Measurements from ENCODE around the gene TSHZ1.

The TSHZ1 gene

DNA sequence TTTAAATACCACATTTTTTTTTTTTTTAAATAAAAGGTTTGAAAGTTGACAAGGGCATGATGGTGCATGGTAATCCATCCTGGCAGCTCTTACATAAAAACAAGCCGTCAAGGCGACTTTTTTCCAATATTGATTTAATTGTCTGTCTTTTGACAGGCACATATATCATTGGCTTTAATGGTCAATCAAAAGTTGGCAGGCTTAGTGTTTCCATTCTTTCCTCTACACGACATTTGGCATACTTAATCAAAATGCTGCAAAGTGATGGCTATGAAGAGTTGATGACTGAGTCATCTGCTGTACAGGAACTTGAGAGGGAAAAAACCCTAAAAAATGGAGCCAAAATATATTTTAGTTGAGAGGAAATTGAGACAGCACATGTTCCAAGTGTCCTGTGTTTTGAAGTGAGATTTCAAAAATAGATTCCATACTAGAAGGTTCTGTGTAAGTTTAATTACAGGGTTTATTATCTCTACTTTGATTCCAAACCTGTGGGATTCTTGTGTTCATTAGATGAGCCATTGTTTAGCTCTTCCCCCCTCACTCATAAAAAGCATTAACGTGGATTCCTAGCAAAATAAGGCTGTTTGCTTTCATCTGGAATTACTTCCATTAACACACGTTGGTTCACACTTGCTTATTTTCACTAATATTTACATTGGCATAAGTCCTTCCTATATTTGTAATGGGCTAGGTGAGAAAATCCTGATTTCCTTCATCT is 3.2 kb downstream of the TSHZ1 start (continued):
- TF ChIP-seq, protein P1, sequence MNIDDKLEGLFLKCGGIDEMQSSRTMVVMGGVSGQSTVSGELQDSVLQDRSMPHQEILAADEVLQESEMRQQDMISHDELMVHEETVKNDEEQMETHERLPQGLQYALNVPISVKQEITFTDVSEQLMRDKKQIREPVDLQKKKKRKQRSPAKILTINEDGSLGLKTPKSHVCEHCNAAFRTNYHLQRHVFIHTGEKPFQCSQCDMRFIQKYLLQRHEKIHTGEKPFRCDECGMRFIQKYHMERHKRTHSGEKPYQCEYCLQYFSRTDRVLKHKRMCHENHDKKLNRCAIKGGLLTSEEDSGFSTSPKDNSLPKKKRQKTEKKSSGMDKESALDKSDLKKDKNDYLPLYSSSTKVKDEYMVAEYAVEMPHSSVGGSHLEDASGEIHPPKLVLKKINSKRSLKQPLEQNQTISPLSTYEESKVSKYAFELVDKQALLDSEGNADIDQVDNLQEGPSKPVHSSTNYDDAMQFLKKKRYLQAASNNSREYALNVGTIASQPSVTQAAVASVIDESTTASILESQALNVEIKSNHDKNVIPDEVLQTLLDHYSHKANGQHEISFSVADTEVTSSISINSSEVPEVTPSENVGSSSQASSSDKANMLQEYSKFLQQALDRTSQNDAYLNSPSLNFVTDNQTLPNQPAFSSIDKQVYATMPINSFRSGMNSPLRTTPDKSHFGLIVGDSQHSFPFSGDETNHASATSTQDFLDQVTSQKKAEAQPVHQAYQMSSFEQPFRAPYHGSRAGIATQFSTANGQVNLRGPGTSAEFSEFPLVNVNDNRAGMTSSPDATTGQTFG (tag by site-specific recombination; IDR thresholded peaks at IDR 0.05; ENCODE audit: borderline replicate concordance) = no peak
- TF ChIP-seq ZIC2 (tag by site-specific recombination; IDR thresholded peaks at IDR 0.05) = no peak
- TF ChIP-seq SCRT1 (tag by site-specific recombination; IDR thresholded peaks at IDR 0.05; ENCODE audit: borderline replicate concordance) = no peak
- no peak for TF ChIP-seq ZNF223 (tag by site-specific recombination; IDR thresholded peaks at IDR 0.05)
- TF ChIP-seq, protein P2, sequence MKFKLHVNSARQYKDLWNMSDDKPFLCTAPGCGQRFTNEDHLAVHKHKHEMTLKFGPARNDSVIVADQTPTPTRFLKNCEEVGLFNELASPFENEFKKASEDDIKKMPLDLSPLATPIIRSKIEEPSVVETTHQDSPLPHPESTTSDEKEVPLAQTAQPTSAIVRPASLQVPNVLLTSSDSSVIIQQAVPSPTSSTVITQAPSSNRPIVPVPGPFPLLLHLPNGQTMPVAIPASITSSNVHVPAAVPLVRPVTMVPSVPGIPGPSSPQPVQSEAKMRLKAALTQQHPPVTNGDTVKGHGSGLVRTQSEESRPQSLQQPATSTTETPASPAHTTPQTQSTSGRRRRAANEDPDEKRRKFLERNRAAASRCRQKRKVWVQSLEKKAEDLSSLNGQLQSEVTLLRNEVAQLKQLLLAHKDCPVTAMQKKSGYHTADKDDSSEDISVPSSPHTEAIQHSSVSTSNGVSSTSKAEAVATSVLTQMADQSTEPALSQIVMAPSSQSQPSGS (tag by site-specific recombination; IDR thresholded peaks at IDR 0.05; ENCODE audit: low read depth) = no peak
- no peak for TF ChIP-seq KLF8 (tag by site-specific recombination; IDR thresholded peaks at IDR 0.05)
- no peak for TF ChIP-seq ZNF677 (tag by site-specific recombination; IDR thresholded peaks at IDR 0.05)
- TF ChIP-seq ZNF768 (tag by site-specific recombination; IDR thresholded peaks at IDR 0.05) = no peak
- TF ChIP-seq PRDM4 (tag by site-specific recombination; IDR thresholded peaks at IDR 0.05) = peak; percentile 60
- no peak for TF ChIP-seq ZSCAN23 (tag by site-specific recombination; IDR thresholded peaks at IDR 0.05)
- TF ChIP-seq ZNF830 (tag by site-specific recombination; IDR thresholded peaks at IDR 0.05; ENCODE audit: low read depth) = no peak
- TF ChIP-seq ZFP69B (tag by site-specific recombination; IDR thresholded peaks at IDR 0.05) = no peak
- no peak for TF ChIP-seq ZNF266 (tag by site-specific recombination; IDR thresholded peaks at IDR 0.05; ENCODE audit: low read depth)
- TF ChIP-seq, protein P3, sequence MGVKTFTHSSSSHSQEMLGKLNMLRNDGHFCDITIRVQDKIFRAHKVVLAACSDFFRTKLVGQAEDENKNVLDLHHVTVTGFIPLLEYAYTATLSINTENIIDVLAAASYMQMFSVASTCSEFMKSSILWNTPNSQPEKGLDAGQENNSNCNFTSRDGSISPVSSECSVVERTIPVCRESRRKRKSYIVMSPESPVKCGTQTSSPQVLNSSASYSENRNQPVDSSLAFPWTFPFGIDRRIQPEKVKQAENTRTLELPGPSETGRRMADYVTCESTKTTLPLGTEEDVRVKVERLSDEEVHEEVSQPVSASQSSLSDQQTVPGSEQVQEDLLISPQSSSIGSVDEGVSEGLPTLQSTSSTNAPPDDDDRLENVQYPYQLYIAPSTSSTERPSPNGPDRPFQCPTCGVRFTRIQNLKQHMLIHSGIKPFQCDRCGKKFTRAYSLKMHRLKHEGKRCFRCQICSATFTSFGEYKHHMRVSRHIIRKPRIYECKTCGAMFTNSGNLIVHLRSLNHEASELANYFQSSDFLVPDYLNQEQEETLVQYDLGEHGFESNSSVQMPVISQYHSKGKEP (tag by site-specific recombination; IDR thresholded peaks at IDR 0.05) = peak; percentile 19; the same call in 1 of the 2 replicates
- TF ChIP-seq ZNF76 (tag by site-specific recombination; IDR thresholded peaks at IDR 0.05; ENCODE audit: borderline replicate concordance, low read depth) = no peak
- 0 out of 2 replicates have a peak, but pooled peaks have one; percentile 31 for TF ChIP-seq ZNF639 (tag by site-specific recombination; IDR thresholded peaks at IDR 0.05)
- TF ChIP-seq ZSCAN30 (tag by site-specific recombination; IDR thresholded peaks at IDR 0.05) = peak; percentile 29; the same call in 1 of the 2 replicates
- TF ChIP-seq, protein P4, sequence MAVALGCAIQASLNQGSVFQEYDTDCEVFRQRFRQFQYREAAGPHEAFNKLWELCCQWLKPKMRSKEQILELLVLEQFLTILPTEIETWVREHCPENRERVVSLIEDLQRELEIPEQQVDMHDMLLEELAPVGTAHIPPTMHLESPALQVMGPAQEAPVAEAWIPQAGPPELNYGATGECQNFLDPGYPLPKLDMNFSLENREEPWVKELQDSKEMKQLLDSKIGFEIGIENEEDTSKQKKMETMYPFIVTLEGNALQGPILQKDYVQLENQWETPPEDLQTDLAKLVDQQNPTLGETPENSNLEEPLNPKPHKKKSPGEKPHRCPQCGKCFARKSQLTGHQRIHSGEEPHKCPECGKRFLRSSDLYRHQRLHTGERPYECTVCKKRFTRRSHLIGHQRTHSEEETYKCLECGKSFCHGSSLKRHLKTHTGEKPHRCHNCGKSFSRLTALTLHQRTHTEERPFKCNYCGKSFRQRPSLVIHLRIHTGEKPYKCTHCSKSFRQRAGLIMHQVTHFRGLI (tag by site-specific recombination; IDR thresholded peaks at IDR 0.05) = no peak
- no peak for TF ChIP-seq KLF1 (tag by site-specific recombination; IDR thresholded peaks at IDR 0.05)
- TF ChIP-seq, protein P5, sequence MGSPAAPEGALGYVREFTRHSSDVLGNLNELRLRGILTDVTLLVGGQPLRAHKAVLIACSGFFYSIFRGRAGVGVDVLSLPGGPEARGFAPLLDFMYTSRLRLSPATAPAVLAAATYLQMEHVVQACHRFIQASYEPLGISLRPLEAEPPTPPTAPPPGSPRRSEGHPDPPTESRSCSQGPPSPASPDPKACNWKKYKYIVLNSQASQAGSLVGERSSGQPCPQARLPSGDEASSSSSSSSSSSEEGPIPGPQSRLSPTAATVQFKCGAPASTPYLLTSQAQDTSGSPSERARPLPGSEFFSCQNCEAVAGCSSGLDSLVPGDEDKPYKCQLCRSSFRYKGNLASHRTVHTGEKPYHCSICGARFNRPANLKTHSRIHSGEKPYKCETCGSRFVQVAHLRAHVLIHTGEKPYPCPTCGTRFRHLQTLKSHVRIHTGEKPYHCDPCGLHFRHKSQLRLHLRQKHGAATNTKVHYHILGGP (tag by site-specific recombination; IDR thresholded peaks at IDR 0.05) = peak; percentile 53; the same call in 1 of the 2 replicates
- no peak for TF ChIP-seq CTCF (tag by site-specific recombination; IDR thresholded peaks at IDR 0.05)
- TF ChIP-seq ZNF704 (tag by site-specific recombination; IDR thresholded peaks at IDR 0.05) = no peak
- peak; percentile 97 for TF ChIP-seq FEZF1 (tag by site-specific recombination; IDR thresholded peaks at IDR 0.05)

All from HEK293 (cell line).